Vagina (tissue), 2 donors: ENCODE measurements around the gene HTR1B. TPM values are rescaled to one million over a fixed set of nuclear protein-coding genes. Genes with fewer than 3 reads are reported as not detected.

Experiments used
- DNase-seq, 2 donors: peaks; one replicate each; pipeline ENCODE4 v3.0.0-alpha.2; 2017; ENCODE audit errors: extremely low spot score in 2 of 2
- H3K27ac ChIP-seq: fragments of 200-600 bp; sonication (generic); one replicate; pipeline ENCODE4 v1.5.1; 2019
- H3K27me3 ChIP-seq: fragments of 200-600 bp; sonication (generic); one replicate; pipeline ENCODE4 v1.5.1; 2019
- H3K36me3 ChIP-seq, 2 donors: fragments of 200-600 bp; sonication (generic); one replicate each; pipeline ENCODE4 v1.5.1; 2017 to 2019
- H3K4me1 ChIP-seq: fragments of 200-600 bp; sonication (generic); one replicate; pipeline ENCODE4 v1.5.1; 2019
- H3K4me3 ChIP-seq, 2 donors: fragments of 200-600 bp; sonication (generic); 1 replicate in 1 of 2; 2 replicates in 1 of 2; pipeline ENCODE4 v1.5.1; 2016 to 2019
- H3K9me3 ChIP-seq: fragments of 200-600 bp; sonication (generic); one replicate; pipeline ENCODE4 v1.5.1; 2019
- POLR2A ChIP-seq, 2 donors: fragments of 450-650 bp; IDR thresholded peaks; one replicate each; pipeline ENCODE4 v1.6.1; 2017; ENCODE audit warnings: antibody characterized with exemption in 2 of 2, mild to moderate bottlenecking in 2 of 2, moderate library complexity in 2 of 2
- POLR2AphosphoS5 ChIP-seq, 2 donors: sonication (generic); formaldehyde crosslinking; IDR thresholded peaks; one replicate each; pipeline ENCODE4 v1.9.0; 2017; ENCODE audit warnings: antibody characterized with exemption in 2 of 2, mild to moderate bottlenecking in 2 of 2, low read depth in 1 of 2; ENCODE audit not compliant: insufficient read depth in 1 of 2
- intact Hi-C: fragments of 100-400 bp; cut with DNase I; formaldehyde crosslinking; loops from one replicate; pipeline ENCODE4 v1.15.1; 2023
- total RNA-seq: library from RNA; depleted of rRNA; stranded (reverse); fragments of >200 nt; gene quantifications from one replicate; pipeline ENCODE4 v1.2.3, GENCODE V29; 2016
- TF ChIP-seq, protein P1 (sequence below), 3 experiments: fragments of 450-650 bp in 2 of 3; fragments of 200-600 bp in 1 of 3; sonication (generic) in 1 of 3; IDR thresholded peaks; one replicate each; pipeline ENCODE4 v1.5.1; 2017 to 2019; ENCODE audit warnings: antibody characterized with exemption in 3 of 3, mild to moderate bottlenecking in 2 of 3, moderate library complexity in 2 of 3

Gene HTR1B
- total RNA-seq, 1 donor from 2014 or later: not detected

DNA sequence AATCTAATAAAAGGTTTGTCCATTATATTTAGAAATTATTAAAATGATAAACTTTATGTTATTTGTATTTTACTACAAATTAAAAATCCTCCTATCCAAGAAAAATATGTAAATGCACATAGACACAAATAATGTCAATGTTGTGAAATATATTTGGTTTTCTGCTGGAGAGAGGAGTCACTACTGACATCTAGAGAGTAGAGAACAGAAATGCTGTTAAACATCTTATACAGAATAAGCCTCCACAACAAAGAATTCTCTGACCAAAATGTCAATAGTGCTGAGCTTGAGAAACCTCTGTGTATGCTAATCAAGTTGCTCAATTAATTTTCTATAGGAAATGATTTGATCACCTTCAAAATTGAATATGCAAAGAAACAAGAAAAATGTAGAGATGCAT is 12.4 kb downstream of the HTR1B start:
- no peaks in the 10 kb centered on the region for H3K27me3 ChIP-seq
- H3K4me1 ChIP-seq: no peaks in the 10 kb centered on the region
- no peak overlapping the region for H3K27ac ChIP-seq
- TF ChIP-seq POLR2A (IDR thresholded peaks at IDR 0.05) (no peak), POLR2AphosphoS5 (IDR thresholded peaks at IDR 0.05; ENCODE audit: insufficient read depth in 1 of 2, low read depth in 1 of 2) (no peak)
- TF ChIP-seq, protein P1, sequence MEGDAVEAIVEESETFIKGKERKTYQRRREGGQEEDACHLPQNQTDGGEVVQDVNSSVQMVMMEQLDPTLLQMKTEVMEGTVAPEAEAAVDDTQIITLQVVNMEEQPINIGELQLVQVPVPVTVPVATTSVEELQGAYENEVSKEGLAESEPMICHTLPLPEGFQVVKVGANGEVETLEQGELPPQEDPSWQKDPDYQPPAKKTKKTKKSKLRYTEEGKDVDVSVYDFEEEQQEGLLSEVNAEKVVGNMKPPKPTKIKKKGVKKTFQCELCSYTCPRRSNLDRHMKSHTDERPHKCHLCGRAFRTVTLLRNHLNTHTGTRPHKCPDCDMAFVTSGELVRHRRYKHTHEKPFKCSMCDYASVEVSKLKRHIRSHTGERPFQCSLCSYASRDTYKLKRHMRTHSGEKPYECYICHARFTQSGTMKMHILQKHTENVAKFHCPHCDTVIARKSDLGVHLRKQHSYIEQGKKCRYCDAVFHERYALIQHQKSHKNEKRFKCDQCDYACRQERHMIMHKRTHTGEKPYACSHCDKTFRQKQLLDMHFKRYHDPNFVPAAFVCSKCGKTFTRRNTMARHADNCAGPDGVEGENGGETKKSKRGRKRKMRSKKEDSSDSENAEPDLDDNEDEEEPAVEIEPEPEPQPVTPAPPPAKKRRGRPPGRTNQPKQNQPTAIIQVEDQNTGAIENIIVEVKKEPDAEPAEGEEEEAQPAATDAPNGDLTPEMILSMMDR (IDR thresholded peaks at IDR 0.05): no peak
- no peaks in the 10 kb centered on the region for H3K9me3 ChIP-seq
- no peaks in the 10 kb centered on the region for H3K36me3 ChIP-seq
- no peak overlapping the region for H3K4me3 ChIP-seq
- no peak for DNase-seq
- intact Hi-C loops: no loop called here

DNA sequence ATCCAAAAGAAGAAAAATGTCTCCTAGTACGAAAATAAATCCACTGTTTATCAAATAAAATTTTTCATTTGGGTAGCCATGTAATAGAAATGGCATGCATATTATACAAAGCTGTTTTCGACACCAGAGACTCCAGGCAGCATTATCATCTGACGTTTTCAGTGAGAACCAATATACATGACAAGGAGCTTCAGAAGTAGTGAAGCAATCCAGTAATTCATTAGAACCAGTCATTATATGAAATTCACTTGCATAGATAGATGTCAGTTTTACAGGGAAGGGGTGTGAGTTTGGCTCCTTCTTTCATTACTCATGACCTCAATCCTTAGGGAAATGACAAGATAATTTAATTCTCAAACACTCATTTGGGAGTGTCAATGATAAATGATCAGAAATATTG is 14.7 kb downstream of the HTR1B start:
- no peak overlapping the region for H3K4me3 ChIP-seq
- H3K27me3 ChIP-seq: no peaks in the 10 kb centered on the region
- intact Hi-C loops: no loop called here
- no peak for DNase-seq
- H3K9me3 ChIP-seq: no peaks in the 10 kb centered on the region
- H3K27ac ChIP-seq: no peak overlapping the region
- TF ChIP-seq POLR2A (IDR thresholded peaks at IDR 0.05) (no peak), POLR2AphosphoS5 (IDR thresholded peaks at IDR 0.05; ENCODE audit: insufficient read depth in 1 of 2, low read depth in 1 of 2) (no peak)
- TF ChIP-seq, protein P1 (IDR thresholded peaks at IDR 0.05): no peak
- H3K36me3 ChIP-seq: no peaks in the 10 kb centered on the region
- no peaks in the 10 kb centered on the region for H3K4me1 ChIP-seq

DNA sequence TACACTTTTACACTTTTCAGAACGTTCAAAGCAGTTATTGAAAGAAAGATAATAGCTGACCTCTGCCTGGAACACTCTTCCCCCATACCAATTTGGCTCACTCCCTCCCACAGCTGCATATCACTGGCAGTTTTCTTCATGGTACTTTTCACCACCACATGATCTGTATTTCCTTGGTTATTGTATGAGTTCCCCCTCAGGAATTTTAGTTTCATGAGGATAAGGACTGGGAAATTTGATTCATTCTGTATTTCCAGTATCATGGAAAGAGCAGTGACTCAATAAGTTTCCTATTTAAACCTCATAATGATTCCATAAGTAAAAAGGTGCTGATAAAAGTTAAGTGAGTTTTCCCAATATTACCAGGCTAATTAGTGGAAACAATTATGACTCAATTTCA is 16.0 kb downstream of the HTR1B start:
- intact Hi-C loops: no loop called here
- Histone ChIP-seq H3K27me3 (no peaks in the 10 kb centered on the region), H3K4me1 (no peaks in the 10 kb centered on the region), H3K36me3 (no peaks in the 10 kb centered on the region), H3K9me3 (no peaks in the 10 kb centered on the region), H3K27ac (no peak overlapping the region), H3K4me3 (no peak overlapping the region)
- no peak for DNase-seq
- TF ChIP-seq, protein P1 (IDR thresholded peaks at IDR 0.05): no peak
- TF ChIP-seq POLR2A (IDR thresholded peaks at IDR 0.05) (no peak), POLR2AphosphoS5 (IDR thresholded peaks at IDR 0.05; ENCODE audit: insufficient read depth in 1 of 2, low read depth in 1 of 2) (no peak)

DNA sequence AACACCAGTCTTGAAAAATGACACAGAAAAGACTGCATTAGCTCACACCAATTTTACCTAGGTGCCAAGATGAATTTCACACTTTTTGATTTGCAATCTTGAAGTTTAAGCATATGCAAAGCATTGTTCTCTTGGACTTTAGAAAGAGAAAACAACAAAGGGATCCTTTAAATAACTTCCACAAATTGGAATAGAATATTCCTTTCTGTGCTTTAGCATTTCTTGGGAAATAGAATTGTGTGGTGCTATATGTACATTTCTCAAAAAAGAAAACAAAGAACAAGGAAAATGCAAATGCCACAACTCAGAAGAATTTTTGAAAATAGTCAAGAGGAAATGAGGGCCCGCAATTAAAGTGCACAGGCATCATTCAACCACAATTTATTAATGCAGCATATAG is 17.0 kb downstream of the HTR1B start:
- intact Hi-C loops: no loop called here
- Histone ChIP-seq H3K27ac (no peak overlapping the region), H3K4me3 (no peak overlapping the region), H3K27me3 (no peaks in the 10 kb centered on the region), H3K4me1 (no peaks in the 10 kb centered on the region), H3K9me3 (no peaks in the 10 kb centered on the region), H3K36me3 (no peaks in the 10 kb centered on the region)
- TF ChIP-seq POLR2A (IDR thresholded peaks at IDR 0.05) (no peak), POLR2AphosphoS5 (IDR thresholded peaks at IDR 0.05; ENCODE audit: insufficient read depth in 1 of 2, low read depth in 1 of 2) (no peak)
- TF ChIP-seq, protein P1 (IDR thresholded peaks at IDR 0.05): no peak
- no peak for DNase-seq

DNA sequence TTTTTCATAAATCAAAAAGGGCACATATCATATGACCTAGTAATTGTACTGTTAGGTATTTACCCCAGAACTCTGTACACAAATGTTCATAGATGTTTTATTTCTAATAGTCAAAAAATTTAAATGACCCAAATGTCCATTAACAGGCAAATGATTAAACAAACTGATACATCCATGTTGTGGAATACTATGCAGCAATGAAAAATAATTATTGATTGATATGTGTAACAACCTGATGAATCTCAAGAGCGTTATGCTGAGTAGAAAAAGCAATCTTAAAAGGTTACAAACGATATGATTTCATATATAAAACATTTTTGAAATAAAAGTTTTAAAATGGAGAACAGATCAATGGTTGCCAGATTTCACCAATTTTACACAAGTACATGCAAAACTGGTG is 18.1 kb downstream of the HTR1B start:
- intact Hi-C loops: no loop called here
- H3K4me1 ChIP-seq: no peaks in the 10 kb centered on the region
- DNase-seq: no peak
- no peak overlapping the region for H3K27ac ChIP-seq
- no peaks in the 10 kb centered on the region for H3K27me3 ChIP-seq
- H3K4me3 ChIP-seq: no peak overlapping the region
- TF ChIP-seq POLR2AphosphoS5 (IDR thresholded peaks at IDR 0.05; ENCODE audit: insufficient read depth in 1 of 2, low read depth in 1 of 2): no peak
- TF ChIP-seq POLR2A (IDR thresholded peaks at IDR 0.05): no peak
- TF ChIP-seq, protein P1 (IDR thresholded peaks at IDR 0.05): no peak
- no peaks in the 10 kb centered on the region for H3K9me3 ChIP-seq
- no peaks in the 10 kb centered on the region for H3K36me3 ChIP-seq
